GM19238 (cell line): ENCODE results near the gene OSBP2.

Source experiments
- DNase-seq: peaks from one replicate; pipeline ENCODE4 v3.0.0; 2011; ENCODE audit warnings: low spot score; ENCODE audit not compliant: insufficient read length

The OSBP2 gene

GRCh38 chr22:30866216-30866615 lies 171.5 kb downstream of the OSBP2 start:
- no peak for DNase-seq

- peak; percentile 27 for DNase-seq
Observed at GRCh38 chr22:30866811-30867271, 172.2 kb downstream of the OSBP2 start.

- peak; percentile 1 for DNase-seq
Observed at GRCh38 chr22:30867746-30868662, 173.3 kb downstream of the OSBP2 start.

GRCh38 chr22:30868663-30869385 lies 174.2 kb downstream of the OSBP2 start:
- no peak for DNase-seq

- no peak for DNase-seq
Observed at GRCh38 chr22:30869667-30870395, 175.2 kb downstream of the OSBP2 start.

GRCh38 chr22:30870451-30871345 lies 176.0 kb downstream of the OSBP2 start:
- no peak for DNase-seq

GRCh38 chr22:30871391-30872284 lies 177.0 kb downstream of the OSBP2 start:
- no peak for DNase-seq

GRCh38 chr22:30872285-30873041 lies 177.8 kb downstream of the OSBP2 start:
- DNase-seq, result no peak

GRCh38 chr22:30873086-30873650 lies 178.5 kb downstream of the OSBP2 start:
- DNase-seq, result no peak

- DNase-seq, result no peak
Observed at GRCh38 chr22:30873661-30874060, 179.0 kb downstream of the OSBP2 start.

GRCh38 chr22:30874431-30875370 lies 180.0 kb downstream of the OSBP2 start:
- DNase-seq, result no peak

- DNase-seq, result no peak
Observed at GRCh38 chr22:30875481-30876215, 181.0 kb downstream of the OSBP2 start.

GRCh38 chr22:30876221-30876751 lies 181.6 kb downstream of the OSBP2 start:
- DNase-seq, result no peak

GRCh38 chr22:30876915-30877553 lies 182.4 kb downstream of the OSBP2 start:
- no peak for DNase-seq

- no peak for DNase-seq
Observed at GRCh38 chr22:30877662-30878515, 183.2 kb downstream of the OSBP2 start.
